ENCODE results near the gene ASIC1.

GRCh38 chr12:50106907-50107306 lies 49.5 kb downstream of the ASIC1 start:
- TF ChIP-seq CTCF (conservative IDR thresholded peaks at IDR 0.05; ENCODE audit: low read depth in 2 of 2) (no peak), POLR2AphosphoS5 (IDR thresholded peaks at IDR 0.05; ENCODE audit: low read depth) (no peak), EZH2 (IDR thresholded peaks at IDR 0.05; ENCODE audit: low read depth, unreplicated experiment) (no peak), JUNB (IDR thresholded peaks at IDR 0.05; ENCODE audit: unreplicated experiment) (no peak), EZH2phosphoT487 (IDR thresholded peaks at IDR 0.05; ENCODE audit: unreplicated experiment) (no peak), REST (IDR thresholded peaks at IDR 0.05; ENCODE audit: unreplicated experiment) (no peak), NANOG (IDR thresholded peaks at IDR 0.05; ENCODE audit: borderline replicate concordance) (no peak)
